Islet of Langerhans (tissue), 1 donor: ENCODE measurements around the gene NARS2.

Source experiments
- FAIRE-seq: peaks from one replicate; lab custom pipeline; 2011; peaks lifted over from hg19 to GRCh38; lab: Jason Lieb, UNC

The NARS2 gene

DNA sequence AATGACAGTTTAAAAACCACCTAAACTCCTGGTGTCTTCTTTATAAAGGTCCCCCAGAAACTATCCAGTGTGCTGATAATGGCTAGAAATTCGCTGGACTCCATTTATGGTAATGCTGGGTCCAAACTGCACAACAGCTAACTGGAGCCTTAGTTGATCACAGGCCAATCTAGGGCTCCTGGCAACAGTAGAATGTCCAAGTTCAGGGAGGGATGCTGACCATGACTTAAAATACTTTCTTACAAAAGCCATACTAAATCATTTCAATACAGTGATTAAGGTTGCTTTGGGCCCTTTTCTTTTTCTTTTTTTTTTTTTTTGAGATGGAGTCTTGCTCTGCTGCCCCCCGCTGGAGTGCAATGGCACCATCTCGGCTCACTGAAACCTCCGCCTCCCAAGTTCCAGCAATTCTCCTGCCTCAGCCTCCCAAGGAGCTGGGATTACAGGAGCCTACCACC lies 142.6 kb downstream of the NARS2 start:
- FAIRE-seq: no peak

- no peak for FAIRE-seq
Measured at GRCh38 chr11:78429660-78430059, 145.0 kb downstream of the NARS2 start.

DNA sequence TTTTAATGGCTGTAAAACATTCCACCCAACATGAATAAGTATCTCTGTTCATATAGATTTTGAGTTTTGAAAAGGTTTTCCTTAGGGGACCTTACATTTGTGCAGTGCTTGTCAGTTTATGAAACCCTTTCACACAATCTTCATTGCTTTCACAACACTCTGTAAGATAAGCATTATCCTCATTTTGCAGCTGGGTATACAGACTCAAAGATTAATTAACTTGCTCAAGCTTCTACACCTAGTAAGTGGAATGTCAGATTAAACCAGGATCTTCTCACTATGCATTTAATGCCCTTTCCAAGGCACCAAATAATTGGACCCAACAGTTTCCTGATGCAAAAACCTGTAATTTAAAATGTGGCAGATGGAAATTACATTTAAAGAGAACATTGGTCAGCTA lies 145.5 kb downstream of the NARS2 start:
- no peak for FAIRE-seq

DNA sequence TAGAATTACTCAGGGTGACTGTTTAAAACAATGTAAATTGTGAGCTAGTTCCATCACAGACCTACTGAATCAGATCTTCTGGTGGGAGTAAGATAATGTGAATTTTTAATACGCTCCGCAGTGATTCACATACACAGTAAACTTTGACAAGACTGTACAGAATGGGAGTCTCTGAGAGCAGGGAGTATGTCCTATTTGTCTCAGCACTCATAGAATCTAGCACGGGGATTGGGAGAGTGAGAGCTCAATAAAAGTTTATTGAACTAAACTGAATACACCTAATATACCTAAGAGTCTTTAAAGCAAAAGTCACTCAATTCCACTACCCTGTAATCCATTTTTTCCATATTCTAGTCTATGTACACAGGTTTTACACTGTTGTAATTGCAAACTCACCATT lies 145.9 kb downstream of the NARS2 start:
- FAIRE-seq: no peak

DNA sequence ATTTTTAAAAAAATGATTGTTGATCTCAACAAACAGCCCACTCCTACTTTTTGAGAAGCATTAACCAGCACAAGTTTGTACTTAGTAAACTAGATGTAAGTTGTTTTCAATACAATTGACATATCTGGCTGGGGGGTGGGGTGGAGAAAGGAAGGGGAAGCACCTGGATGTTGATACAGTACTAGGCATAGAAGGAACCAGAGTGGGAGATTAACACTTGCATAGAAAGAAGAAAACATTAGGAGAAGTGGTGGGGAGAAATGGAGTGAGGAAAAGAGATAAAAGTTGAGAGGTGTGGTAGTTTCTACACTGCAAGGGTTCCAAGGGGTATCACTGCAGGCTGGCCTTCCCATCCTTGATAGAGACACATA lies 146.4 kb downstream of the NARS2 start:
- FAIRE-seq: no peak

- FAIRE-seq: no peak
Measured at GRCh38 chr11:78427615-78428265, 146.9 kb downstream of the NARS2 start.

GRCh38 chr11:78426845-78427244 lies 147.8 kb downstream of the NARS2 start:
- FAIRE-seq: no peak

GRCh38 chr11:78425399-78426070 lies 149.1 kb downstream of the NARS2 start:
- no peak for FAIRE-seq

- FAIRE-seq: no peak
Measured at GRCh38 chr11:78424334-78425270, 150.1 kb downstream of the NARS2 start.

GRCh38 chr11:78423241-78423640 lies 151.4 kb downstream of the NARS2 start:
- no peak for FAIRE-seq

DNA sequence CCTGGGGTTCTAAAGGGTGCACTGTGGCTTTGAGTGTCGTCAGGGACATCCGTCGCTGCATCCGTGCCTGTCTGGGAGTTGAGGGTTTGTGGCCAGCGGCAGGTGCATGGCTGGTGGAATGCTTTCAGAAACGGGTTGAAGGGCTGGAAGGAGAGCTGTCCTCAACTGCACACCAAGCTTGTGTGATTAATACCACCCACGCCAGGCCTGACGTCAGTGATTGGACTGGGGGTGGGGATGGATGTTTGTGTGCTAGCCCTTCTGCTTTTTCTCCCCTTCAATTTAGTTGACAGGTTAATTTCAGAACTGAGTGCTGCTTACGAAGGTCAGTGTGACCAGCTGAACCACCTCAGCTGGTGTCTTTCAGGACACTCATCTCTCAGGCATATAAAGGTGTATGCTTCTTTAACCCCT lies 153.9 kb downstream of the NARS2 start:
- no peak for FAIRE-seq

GRCh38 chr11:78420255-78420764 lies 154.4 kb downstream of the NARS2 start:
- no peak for FAIRE-seq

DNA sequence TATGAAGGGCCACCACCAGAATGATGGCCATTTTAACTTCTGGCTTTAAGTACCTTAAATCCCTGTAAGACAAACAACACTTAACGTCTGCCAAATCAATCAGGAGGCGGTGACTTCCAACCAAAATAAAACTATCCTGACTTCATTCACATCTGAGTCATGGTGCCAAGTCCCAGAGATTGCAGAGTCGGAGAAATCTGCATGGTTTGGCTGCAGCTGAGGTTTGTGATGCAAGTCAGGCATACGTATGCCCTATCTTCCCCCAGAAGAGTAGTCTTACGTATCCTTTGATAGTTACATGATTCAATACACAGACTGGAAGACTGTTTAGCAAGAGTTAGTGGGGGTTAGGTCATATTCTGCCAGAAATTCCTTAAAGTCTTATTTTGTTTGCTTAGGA lies 155.3 kb downstream of the NARS2 start:
- no peak for FAIRE-seq

GRCh38 chr11:78418584-78419211 lies 156.0 kb downstream of the NARS2 start:
- no peak for FAIRE-seq

DNA sequence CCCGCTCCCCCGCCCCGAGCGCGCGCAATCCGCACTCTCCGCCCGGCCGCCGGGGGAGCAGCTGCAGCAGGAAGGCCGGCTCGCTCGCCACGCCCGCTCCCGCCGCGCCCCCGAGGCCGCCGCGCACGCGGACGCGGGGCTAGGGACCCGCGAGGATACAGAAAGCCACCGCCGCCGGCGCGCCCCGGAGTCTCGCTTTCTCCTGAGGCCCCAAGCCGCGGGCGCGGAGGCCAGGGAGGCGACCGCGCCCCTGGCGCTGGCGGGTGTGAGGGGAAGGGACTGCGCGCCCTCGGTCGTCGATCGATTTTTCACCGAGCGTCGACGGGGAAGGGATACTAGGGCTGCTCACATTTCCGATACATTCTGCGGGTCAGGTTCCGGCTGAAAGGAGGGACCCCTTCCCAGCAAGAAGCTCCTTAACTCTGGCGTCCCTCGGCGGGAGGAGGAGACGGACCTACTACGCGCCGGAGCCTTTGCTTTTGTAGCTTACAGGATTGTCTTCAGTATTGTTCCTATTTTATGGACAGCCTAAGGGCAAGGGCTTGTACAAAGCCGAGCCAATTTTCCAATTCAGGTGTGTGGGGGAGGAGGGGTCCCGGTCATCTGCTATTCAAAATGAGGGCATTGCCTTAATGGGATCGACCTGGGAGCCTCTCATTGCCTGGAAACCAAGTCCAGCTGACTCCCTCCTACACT lies 156.6 kb downstream of the NARS2 start:
- no peak for FAIRE-seq

GRCh38 chr11:78417175-78417887 lies 157.3 kb downstream of the NARS2 start, which contains the start of gene GAB2:
GAB2 (minus strand) TSS chr11:78417820; CDS start chr11:78417720, 100 bp downstream.
- FAIRE-seq: no peak

DNA sequence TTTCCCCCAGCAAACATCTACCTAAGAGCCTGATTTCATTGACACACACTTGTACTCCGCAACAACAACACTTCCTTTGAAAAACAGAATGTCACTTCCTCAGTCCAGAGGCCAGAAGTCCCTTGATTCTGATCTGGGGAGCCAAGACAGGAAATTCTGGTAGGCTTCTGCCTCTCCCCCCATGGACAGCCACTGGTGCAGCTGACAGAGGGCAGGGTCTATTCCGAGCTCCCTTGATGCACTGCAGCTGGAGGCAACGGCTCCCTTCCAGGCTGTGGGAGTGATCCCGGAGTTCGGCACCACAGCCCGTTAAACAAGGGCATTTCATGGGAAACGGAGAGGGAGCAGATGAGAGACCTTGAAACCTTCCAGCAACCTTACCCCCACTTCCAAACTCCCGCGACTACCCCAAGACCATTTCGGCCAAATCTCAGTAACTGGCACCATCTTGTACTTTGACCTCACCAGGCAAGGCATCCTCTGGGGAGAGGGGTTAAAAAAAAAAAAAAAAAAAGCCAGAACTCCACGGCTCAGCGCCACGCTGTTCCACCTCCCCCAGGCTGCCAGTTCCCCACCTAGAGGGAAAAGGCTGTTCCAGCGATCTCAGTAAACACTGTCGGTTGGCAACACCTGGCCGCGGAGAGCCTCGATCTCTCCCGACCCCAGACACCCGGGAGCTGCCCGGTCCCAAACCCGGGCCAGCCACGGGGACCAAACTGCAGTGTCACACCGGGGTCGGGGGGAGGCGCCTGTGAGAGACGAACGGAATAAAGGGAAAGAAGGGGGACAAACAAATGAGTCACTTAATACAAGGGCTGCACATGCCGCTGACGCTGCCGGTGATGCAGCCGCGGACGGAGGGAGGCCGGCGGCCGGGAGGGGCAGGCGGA lies 158.1 kb downstream of the NARS2 start:
- no peak for FAIRE-seq

DNA sequence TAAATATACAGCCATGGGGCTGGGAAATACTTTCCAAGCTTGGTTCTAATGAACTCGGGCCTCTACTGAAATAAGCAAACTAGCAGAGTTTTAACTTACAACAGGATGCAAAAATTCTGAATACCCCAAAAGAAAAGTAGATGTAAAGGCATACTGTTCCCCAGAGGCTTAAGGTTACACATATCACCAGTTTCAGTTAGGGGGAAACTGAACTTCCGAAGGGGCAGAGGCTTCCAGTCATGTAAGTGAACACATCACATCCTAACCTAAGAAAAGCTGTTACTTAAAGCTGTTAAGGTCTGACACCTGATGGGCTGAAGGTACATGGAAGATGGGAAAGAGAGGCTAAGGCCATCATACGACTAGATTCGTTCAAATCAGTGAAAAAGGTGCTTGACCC lies 159.3 kb downstream of the NARS2 start:
- FAIRE-seq: no peak

GRCh38 chr11:78414321-78415051 lies 160.2 kb downstream of the NARS2 start:
- FAIRE-seq: peak; percentile 64
